ENCODE results near the gene CBX6. TPM values are rescaled to one million over a fixed set of nuclear protein-coding genes. Genes with fewer than 3 reads are reported as not detected.

CBX6 gene
- total and polyA plus RNA-seq, 4 experiments from 2014 or later: 4.1 to 88.0 (median 48.0) TPM

GRCh38 chr22:38881997-38882879, 10.2 kb upstream of the CBX6 start:
- ChIA-PET POLR2A (ENCODE audit: partially characterized antibody) (interaction anchor here (1.1 to 1.2 kb wide), 2 partner anchors 8 to 10 kb away, joined by 5 to 6 read pairs; partner anchors contain the start of gene CBX6), CTCF (ENCODE audit: partially characterized antibody) (interaction anchor here (1.7 to 6.0 kb wide), 2 partner anchors 12 to 120 kb away, joined by 5 to 43 read pairs; partner anchors contain the start of gene CBX6)
- Histone ChIP-seq H3K4me3 (ENCODE audit: low read length in 2 of 2) (no peak overlapping the region), H3K9me3 (ENCODE audit: control insufficient read depth in 1 of 2, low read length in 2 of 2) (no peaks in the 10 kb centered on the region), H3K27me3 (ENCODE audit: insufficient read depth, low read length) (no peaks in the 10 kb centered on the region), H3K4me1 (ENCODE audit: insufficient read depth, low read length) (peaks cover 26% of the 10 kb centered on the region), H3K27ac (ENCODE audit: low read depth, low read length) (no peak overlapping the region), H3K36me3 (ENCODE audit: insufficient read depth, low read length) (no peaks in the 10 kb centered on the region)
- no peaks in the 10 kb centered on the region for H3K27me3 Mint-ChIP-seq
- H3K9me3 Mint-ChIP-seq: peaks cover 0 to 3% (median 0%) of the 10 kb centered on the region in 8 donors
- intact Hi-C loops (cut with micrococcal nuclease): no loop called here
- peak overlapping the region in 6 of 8 donors; percentile 28 to 81 (median 60) for H3K4me3 Mint-ChIP-seq
- peak overlapping the region; percentile 50 to 91 (median 80) for H3K27ac Mint-ChIP-seq
- H3K36me3 Mint-ChIP-seq: no peaks in the 10 kb centered on the region
- peaks cover 14 to 20% (median 17%) of the 10 kb centered on the region in 4 donors for H3K4me1 Mint-ChIP-seq
- no peak for DNase-seq

- DNase-seq: no peak
- Mint-ChIP-seq H3K36me3 (no peaks in the 10 kb centered on the region), H3K4me3 (no peak overlapping the region), H3K4me1 (peaks cover 14 to 20% (median 17%) of the 10 kb centered on the region in 4 donors), H3K9me3 (peaks cover 0 to 3% (median 0%) of the 10 kb centered on the region in 8 donors), H3K27me3 (no peaks in the 10 kb centered on the region), H3K27ac (peak overlapping the region in 2 of 7 donors; percentile 7 to 82)
- peaks cover 26% of the 10 kb centered on the region for H3K4me1 ChIP-seq (ENCODE audit: insufficient read depth, low read length)
- POLR2A ChIA-PET (ENCODE audit: partially characterized antibody): no interaction called here
- H3K36me3 ChIP-seq (ENCODE audit: insufficient read depth, low read length): no peaks in the 10 kb centered on the region
- no peak overlapping the region for H3K4me3 ChIP-seq (ENCODE audit: low read length in 2 of 2)
- no peaks in the 10 kb centered on the region for H3K27me3 ChIP-seq (ENCODE audit: insufficient read depth, low read length)
- intact Hi-C loops (cut with micrococcal nuclease): no loop called here
- CTCF ChIA-PET (ENCODE audit: partially characterized antibody): interaction anchor here (6.0 kb wide), 1 partner anchor 11 kb away, joined by 43 read pairs; the partner anchor contains the start of gene CBX6
- H3K27ac ChIP-seq (ENCODE audit: low read depth, low read length): no peak overlapping the region
- H3K9me3 ChIP-seq (ENCODE audit: control insufficient read depth in 1 of 2, low read length in 2 of 2): no peaks in the 10 kb centered on the region
Measured at GRCh38 chr22:38881464-38881871, 9.5 kb upstream of the CBX6 start.

- H3K27me3 Mint-ChIP-seq: no peaks in the 10 kb centered on the region
- Histone ChIP-seq H3K4me1 (ENCODE audit: insufficient read depth, low read length) (peaks cover 26% of the 10 kb centered on the region), H3K27ac (ENCODE audit: low read depth, low read length) (no peak overlapping the region), H3K9me3 (ENCODE audit: control insufficient read depth in 1 of 2, low read length in 2 of 2) (no peaks in the 10 kb centered on the region), H3K27me3 (ENCODE audit: insufficient read depth, low read length) (no peaks in the 10 kb centered on the region), H3K36me3 (ENCODE audit: insufficient read depth, low read length) (no peaks in the 10 kb centered on the region), H3K4me3 (ENCODE audit: low read length in 2 of 2) (no peak overlapping the region)
- H3K27ac Mint-ChIP-seq: no peak overlapping the region
- peaks cover 0 to 3% (median 0%) of the 10 kb centered on the region in 8 donors for H3K9me3 Mint-ChIP-seq
- intact Hi-C loops (cut with micrococcal nuclease): no loop called here
- no peak overlapping the region for H3K4me3 Mint-ChIP-seq
- no peaks in the 10 kb centered on the region for H3K36me3 Mint-ChIP-seq
- DNase-seq: no peak
- H3K4me1 Mint-ChIP-seq: peaks cover 16 to 20% (median 17%) of the 10 kb centered on the region in 4 donors
- ChIA-PET CTCF (ENCODE audit: partially characterized antibody) (interaction anchor here (6.0 kb wide), 1 partner anchor 10 kb away, joined by 43 read pairs; the partner anchor contains the start of gene CBX6), POLR2A (ENCODE audit: partially characterized antibody) (no interaction called here)
Measured at GRCh38 chr22:38879961-38880360, 7.9 kb upstream of the CBX6 start.

GRCh38 chr22:38879108-38879729, 7.2 kb upstream of the CBX6 start:
- H3K36me3 ChIP-seq (ENCODE audit: insufficient read depth, low read length): no peaks in the 10 kb centered on the region
- Mint-ChIP-seq H3K36me3 (no peaks in the 10 kb centered on the region), H3K4me1 (peaks cover 19 to 27% (median 20%) of the 10 kb centered on the region in 4 donors), H3K27me3 (no peaks in the 10 kb centered on the region), H3K4me3 (no peak overlapping the region), H3K9me3 (peaks cover 0 to 3% (median 0%) of the 10 kb centered on the region in 8 donors), H3K27ac (no peak overlapping the region)
- ChIA-PET CTCF (ENCODE audit: partially characterized antibody) (interaction anchor here (1.2 to 6.0 kb wide), 3 partner anchors 9 to 125 kb away, joined by 3 to 43 read pairs (median 7); partner anchors contain the start of gene CBX6), POLR2A (ENCODE audit: partially characterized antibody) (no interaction called here)
- H3K4me1 ChIP-seq (ENCODE audit: insufficient read depth, low read length): peaks cover 27% of the 10 kb centered on the region
- H3K27me3 ChIP-seq (ENCODE audit: insufficient read depth, low read length): no peaks in the 10 kb centered on the region
- intact Hi-C loops (cut with micrococcal nuclease): no loop called here
- DNase-seq: no peak
- H3K27ac ChIP-seq (ENCODE audit: low read depth, low read length): no peak overlapping the region
- H3K4me3 ChIP-seq (ENCODE audit: low read length in 2 of 2): no peak overlapping the region
- H3K9me3 ChIP-seq (ENCODE audit: control insufficient read depth in 1 of 2, low read length in 2 of 2): no peaks in the 10 kb centered on the region

GRCh38 chr22:38878001-38878400, 6.0 kb upstream of the CBX6 start:
- Mint-ChIP-seq H3K27ac (no peak overlapping the region), H3K36me3 (peaks cover 0 to 2% of the 10 kb centered on the region in 2 donors), H3K9me3 (peaks cover 0 to 3% (median 0%) of the 10 kb centered on the region in 8 donors), H3K27me3 (no peaks in the 10 kb centered on the region), H3K4me1 (peaks cover 27 to 32% (median 28%) of the 10 kb centered on the region in 4 donors), H3K4me3 (peak overlapping the region in 1 of 8 donors; percentile 41)
- no peak overlapping the region for H3K27ac ChIP-seq (ENCODE audit: low read depth, low read length)
- no peak overlapping the region for H3K4me3 ChIP-seq (ENCODE audit: low read length in 2 of 2)
- POLR2A ChIA-PET (ENCODE audit: partially characterized antibody): no interaction called here
- intact Hi-C loops (cut with micrococcal nuclease): no loop called here
- no peaks in the 10 kb centered on the region for H3K9me3 ChIP-seq (ENCODE audit: control insufficient read depth in 1 of 2, low read length in 2 of 2)
- no peaks in the 10 kb centered on the region for H3K27me3 ChIP-seq (ENCODE audit: insufficient read depth, low read length)
- DNase-seq: no peak
- H3K4me1 ChIP-seq (ENCODE audit: insufficient read depth, low read length): peaks cover 30% of the 10 kb centered on the region
- H3K36me3 ChIP-seq (ENCODE audit: insufficient read depth, low read length): no peaks in the 10 kb centered on the region
- CTCF ChIA-PET (ENCODE audit: partially characterized antibody): interaction anchor here (0.9 to 6.0 kb wide), 4 partner anchors 8 to 128 kb away, joined by 3 to 43 read pairs (median 5); partner anchors contain the start of gene CBX6

GRCh38 chr22:38874529-38875222, 2.7 kb upstream of the CBX6 start:
- no peaks in the 10 kb centered on the region for H3K9me3 ChIP-seq (ENCODE audit: control insufficient read depth in 1 of 2, low read length in 2 of 2)
- H3K27ac ChIP-seq (ENCODE audit: low read depth, low read length): no peak overlapping the region
- H3K4me3 Mint-ChIP-seq: peak overlapping the region in 7 of 8 donors; percentile 68 to 95 (median 92)
- POLR2A ChIA-PET (ENCODE audit: partially characterized antibody): interaction anchor here (1.2 to 6.2 kb wide), 3 partner anchors 123 to 443 kb away, joined by 4 to 85 read pairs (median 8); partner anchors contain the start of genes CBX7 and RPL3
- H3K36me3 Mint-ChIP-seq: peaks cover 0 to 14% of the 10 kb centered on the region in 2 donors
- peak overlapping the region; percentile 18 to 96 (median 82) for H3K27ac Mint-ChIP-seq
- peaks cover 27 to 45% (median 29%) of the 10 kb centered on the region in 4 donors for H3K4me1 Mint-ChIP-seq
- no peaks in the 10 kb centered on the region for H3K27me3 Mint-ChIP-seq
- DNase-seq: no peak
- peaks cover 4% of the 10 kb centered on the region for H3K36me3 ChIP-seq (ENCODE audit: insufficient read depth, low read length)
- CTCF ChIA-PET (ENCODE audit: partially characterized antibody): interaction anchor here (7.1 kb wide), 1 partner anchor 130 kb away, joined by 168 read pairs; no protein-coding TSS in a partner anchor
- peaks cover 31% of the 10 kb centered on the region for H3K4me1 ChIP-seq (ENCODE audit: insufficient read depth, low read length)
- intact Hi-C loops (cut with micrococcal nuclease): loop anchor here (5.0 kb wide), 1 partner anchor 172 kb away; the partner anchor contains the start of gene JOSD1
- H3K27me3 ChIP-seq (ENCODE audit: insufficient read depth, low read length): no peaks in the 10 kb centered on the region
- H3K4me3 ChIP-seq (ENCODE audit: low read length in 2 of 2): no peak overlapping the region
- H3K9me3 Mint-ChIP-seq: no peaks in the 10 kb centered on the region

Measured in CD4-positive, alpha-beta memory T cell (primary cell).